ENCODE measurements around the gene ACSBG1.
A peak's percentile ranks its signal among the peaks of the same experiment; 100 is the strongest.
"Not testable (repeated sequence)": the region's sequence is repeated elsewhere in the genome, so short reads cannot be mapped to it uniquely, and the experiment has no call there.

Gene ACSBG1

GRCh38 chr15:78249131-78249530 lies 14.8 kb upstream of the ACSBG1 start:
- DNase-seq (ENCODE audit: low read depth, low spot score): no peak

DNA sequence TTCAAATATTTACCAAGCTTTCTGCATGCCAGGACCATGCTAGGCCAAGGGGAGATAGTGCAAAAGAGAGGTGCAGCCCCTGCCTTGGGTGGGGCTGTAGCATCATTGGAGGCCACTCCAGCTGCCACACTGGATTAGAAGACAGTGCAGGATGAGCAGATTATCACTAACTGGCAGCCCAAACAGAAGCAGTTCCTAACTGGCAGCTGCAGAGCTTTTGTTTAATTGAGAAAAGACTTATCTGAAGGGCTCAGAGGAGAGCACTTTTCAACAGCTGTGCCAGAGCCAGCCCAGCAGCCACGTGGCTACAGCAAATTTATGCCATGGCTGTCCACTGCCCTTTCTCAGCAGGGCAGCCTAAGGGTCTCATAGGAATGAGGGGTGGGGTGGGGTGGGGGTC lies 13.5 kb upstream of the ACSBG1 start:
- DNase-seq (ENCODE audit: low read depth, low spot score): no peak

DNA sequence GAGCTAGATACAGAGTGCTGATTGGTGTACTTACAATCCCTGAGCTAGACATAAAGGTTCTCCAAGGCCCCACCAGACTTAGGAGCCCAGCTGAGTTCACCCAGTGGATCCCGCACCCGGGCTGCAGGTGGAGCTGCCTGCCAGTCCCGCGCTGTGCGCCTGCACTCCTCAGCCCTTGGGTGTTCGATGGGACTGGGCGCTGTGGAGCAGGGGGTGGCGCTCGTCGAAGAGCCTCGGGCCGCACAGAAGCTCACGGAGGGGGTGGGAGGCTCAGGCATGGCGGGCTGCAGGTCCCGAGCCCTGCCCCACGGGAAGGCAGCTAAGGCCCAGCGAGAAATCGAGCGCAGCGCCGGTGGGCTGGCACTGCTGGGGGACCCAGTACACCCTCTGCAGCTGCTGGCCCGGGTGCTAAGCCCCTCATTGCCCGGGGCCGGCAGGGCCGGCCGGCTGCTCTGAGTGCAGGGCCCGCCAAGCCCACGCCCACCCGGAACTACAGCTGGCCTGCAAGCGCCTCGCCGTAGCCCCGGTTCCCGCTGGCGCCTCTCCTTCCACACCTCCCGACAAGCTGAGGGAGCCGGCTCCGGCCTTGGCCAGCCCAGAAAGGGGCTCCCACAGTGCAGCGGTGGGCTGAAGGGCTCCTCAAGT lies 11.7 kb upstream of the ACSBG1 start:
- DNase-seq (ENCODE audit: low read depth, low spot score): not testable (repeated sequence)

GRCh38 chr15:78245392-78245791 lies 11.0 kb upstream of the ACSBG1 start:
- DNase-seq (ENCODE audit: low read depth, low spot score): not testable (repeated sequence)

- no peak for DNase-seq (ENCODE audit: low read depth, low spot score)
Measured at GRCh38 chr15:78244893-78245292, 10.5 kb upstream of the ACSBG1 start.

- no peak for DNase-seq (ENCODE audit: low read depth, low spot score)
Measured at GRCh38 chr15:78244101-78244500, 9.7 kb upstream of the ACSBG1 start.

GRCh38 chr15:78243491-78243941 lies 9.2 kb upstream of the ACSBG1 start:
- DNase-seq (ENCODE audit: low read depth, low spot score): no peak

- DNase-seq (ENCODE audit: low read depth, low spot score): no peak
Measured at GRCh38 chr15:78243058-78243457, 8.7 kb upstream of the ACSBG1 start.

DNA sequence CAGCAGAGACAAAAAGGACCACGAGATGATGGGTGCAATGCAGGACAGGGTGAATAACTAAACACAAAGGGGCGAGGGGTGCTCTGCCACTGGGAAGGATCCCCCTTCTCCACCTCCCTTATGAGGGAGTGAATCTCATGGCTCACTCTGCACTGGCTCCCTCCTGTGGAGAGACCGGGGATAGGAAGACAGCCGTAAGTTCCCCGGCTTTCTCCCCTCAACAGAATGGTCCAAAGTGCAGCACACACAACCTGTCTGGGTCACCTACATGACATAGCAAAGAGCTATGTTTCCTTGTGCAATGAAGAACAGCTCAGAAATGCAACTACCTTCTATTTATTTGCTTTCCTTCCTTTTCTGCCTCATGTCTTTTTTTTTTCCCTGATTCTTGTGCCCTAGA lies 7.8 kb upstream of the ACSBG1 start:
- no peak for DNase-seq (ENCODE audit: low read depth, low spot score)

DNA sequence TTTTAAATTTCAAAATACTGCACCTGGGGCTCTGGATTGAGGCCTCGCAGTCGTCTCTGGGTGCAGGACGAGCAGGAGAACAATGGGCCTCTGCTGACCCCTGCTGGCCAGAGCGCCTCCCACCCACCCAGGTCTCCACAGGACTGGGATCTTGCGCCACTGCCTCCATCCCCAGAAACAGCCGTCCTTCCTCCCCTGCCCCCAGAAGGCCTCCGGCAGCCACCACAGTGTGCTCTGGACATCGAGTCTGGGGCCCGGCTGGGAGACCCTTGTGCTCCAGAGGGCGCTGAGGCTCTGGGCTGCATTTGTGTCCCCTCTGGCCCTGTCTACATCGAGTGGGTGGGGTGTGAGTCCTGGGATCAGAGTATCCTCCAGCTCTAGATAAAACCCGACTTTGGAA lies 6.7 kb upstream of the ACSBG1 start:
- DNase-seq (ENCODE audit: low read depth, low spot score): peak; percentile 63

- no peak for DNase-seq (ENCODE audit: low read depth, low spot score)
Measured at GRCh38 chr15:78239811-78240210, 5.4 kb upstream of the ACSBG1 start.

- no peak for DNase-seq (ENCODE audit: low read depth, low spot score)
Measured at GRCh38 chr15:78237146-78237545, 2.8 kb upstream of the ACSBG1 start.

GRCh38 chr15:78236491-78236890 lies 2.1 kb upstream of the ACSBG1 start:
- no peak for DNase-seq (ENCODE audit: low read depth, low spot score)

- DNase-seq (ENCODE audit: low read depth, low spot score): no peak
Measured at GRCh38 chr15:78233496-78233895, 869 bp downstream of the ACSBG1 start.

DNA sequence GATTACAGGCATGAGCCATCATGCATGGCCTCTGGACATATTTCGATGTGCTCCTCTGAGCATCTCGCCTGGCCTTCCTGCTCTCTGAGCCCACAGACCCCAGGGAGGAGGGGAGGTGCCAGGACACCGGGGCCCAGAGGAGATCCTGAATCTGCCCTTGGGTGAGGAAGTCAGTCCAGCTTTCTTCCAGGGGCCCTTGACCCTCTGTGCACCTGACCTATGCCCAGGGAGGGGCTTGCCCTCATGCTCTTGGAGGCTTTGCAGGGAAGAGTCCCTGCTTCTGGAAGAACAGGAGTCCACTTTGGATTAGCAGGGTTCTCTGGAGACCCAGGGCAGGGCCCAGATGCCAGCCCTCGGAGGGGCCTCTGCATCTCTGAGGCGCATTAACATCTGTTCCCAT lies 1.4 kb downstream of the ACSBG1 start:
- no peak for DNase-seq (ENCODE audit: low read depth, low spot score)

GRCh38 chr15:78229431-78230406 lies 4.6 kb downstream of the ACSBG1 start:
- DNase-seq (ENCODE audit: low read depth, low spot score): no peak

DNA sequence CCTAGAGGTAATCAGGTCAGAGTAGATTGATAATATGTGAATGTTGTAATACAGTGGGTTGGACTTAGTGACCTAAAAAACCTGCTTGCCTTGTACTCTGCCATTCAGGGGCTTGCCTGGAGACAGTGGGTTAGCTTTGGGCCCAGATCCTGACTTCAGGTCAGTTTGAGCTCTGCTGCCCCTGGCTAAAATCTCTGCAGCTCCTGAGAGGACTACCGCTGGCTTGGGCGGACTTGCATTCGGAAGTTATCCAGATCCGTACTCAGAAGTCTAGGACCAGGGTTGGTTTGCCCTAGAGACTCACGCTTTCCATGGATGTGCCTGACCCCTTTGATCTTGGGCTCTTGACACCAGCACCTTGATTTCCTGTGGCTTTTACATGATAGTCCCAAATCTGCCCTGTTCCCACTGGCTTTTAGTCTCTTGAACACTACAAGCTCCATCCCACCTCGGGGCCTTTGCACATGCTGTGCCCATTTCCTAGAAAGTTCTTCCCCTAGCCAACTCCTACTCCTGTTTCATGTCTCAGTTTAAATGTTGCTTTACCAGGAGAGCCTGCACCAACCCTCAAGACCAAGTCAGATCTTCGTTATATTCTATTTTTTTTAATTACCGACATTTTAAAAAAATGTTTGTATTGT lies 5.9 kb downstream of the ACSBG1 start:
- no peak for DNase-seq (ENCODE audit: low read depth, low spot score)

DNA sequence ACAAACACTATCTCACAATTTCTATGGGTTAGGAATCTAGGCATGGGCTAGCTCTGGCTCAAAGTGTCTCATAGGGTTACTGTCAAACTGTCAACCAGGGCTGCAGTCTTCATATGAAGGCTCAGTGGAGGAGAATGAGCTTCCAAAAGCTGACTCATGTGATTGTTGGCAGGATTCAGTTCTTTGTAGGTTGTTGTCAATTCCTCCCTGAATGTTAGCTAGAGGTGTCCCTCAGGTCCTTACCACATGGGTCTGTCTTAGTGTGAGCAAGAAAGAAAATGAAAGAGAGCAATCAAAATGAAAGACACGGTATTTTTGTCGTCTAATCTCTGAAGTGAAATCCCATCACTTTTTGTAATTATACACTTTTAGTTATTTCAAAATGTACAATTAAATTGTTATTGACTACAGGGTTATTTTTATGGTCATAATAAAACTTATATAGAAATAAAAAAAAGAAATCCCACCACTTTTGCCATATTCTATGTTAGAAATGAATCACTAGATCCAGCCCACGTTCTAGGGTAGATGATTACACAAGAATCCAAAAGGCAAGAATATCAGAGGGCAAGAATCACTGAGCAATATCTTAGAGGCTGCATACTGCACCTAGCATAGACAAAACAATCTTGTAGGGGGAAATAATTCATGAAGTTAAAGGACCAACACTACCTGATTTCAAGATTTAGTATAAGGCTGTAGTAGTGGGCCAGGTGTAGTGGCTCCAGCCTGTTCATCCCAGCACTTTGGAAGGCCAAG lies 8.4 kb downstream of the ACSBG1 start:
- DNase-seq (ENCODE audit: low read depth, low spot score): no peak

DNA sequence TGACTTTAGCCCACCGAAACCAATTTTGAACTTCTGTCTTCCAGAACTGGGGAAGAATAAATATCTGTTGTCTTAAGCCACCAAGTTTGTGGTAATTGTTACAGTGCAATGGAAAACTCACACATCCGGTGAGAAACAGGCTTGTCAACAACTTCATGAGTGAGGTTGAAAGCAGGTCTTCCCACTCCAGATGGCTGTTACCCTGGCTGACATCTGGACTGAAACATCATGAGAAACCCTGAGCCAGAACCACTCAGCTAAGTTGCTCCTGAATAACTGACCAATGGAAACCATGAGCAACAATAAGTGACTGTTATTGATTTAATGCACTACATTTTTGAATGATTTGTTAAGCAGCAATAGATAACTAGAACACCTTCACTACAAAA lies 10.3 kb downstream of the ACSBG1 start:
- no peak for DNase-seq (ENCODE audit: low read depth, low spot score)

- no peak for DNase-seq (ENCODE audit: low read depth, low spot score)
Measured at GRCh38 chr15:78223396-78224022, 10.9 kb downstream of the ACSBG1 start.

DNA sequence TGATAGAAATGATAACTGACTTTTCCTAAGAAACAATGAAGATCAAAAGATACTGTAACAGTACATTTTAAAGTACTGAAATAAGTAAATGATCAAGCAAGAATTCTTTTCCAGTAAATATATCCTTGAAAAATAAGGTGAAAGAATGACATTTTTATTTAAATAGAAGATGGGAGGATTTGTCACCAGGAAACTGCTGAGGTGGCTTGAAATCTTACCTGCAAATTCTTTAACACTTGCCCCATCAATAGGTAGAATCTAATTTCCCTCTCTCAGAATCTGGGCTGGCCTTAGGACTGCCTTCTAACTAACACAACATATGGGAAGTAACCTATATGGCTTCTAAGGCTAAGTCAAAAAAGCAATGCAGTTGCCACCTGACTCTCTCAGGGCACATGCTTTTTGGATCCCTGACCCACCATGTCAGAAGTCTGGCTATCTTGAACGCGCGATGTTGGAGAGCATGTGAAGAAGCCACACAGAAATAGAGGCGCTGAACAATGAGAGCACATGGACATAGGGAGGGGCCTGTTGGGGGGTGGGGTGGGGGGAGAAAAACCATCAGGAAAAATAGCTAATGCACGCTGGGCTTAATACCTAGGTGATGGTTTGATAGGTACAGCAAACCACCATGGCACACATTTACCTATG lies 11.5 kb downstream of the ACSBG1 start:
- DNase-seq (ENCODE audit: low read depth, low spot score): no peak

All from iPS DF 19.7 (cell line).